Mesenchymal stem cell (in vitro differentiated cells and primary cell): Measurements from ENCODE around the gene NFE2L1.

Experiments
- DNase-seq: peaks from one replicate; pipeline ENCODE4 v3.0.0-alpha.2; 2013
- H2AFZ ChIP-seq: one replicate; pipeline ENCODE4 v1.6.1; 2013; ENCODE audit warnings: low read depth, mild to moderate bottlenecking, control low read depth, inconsistent platforms, low read length, moderate library complexity
- H2AK5ac ChIP-seq: 2 replicates; pipeline ENCODE4 v1.6.1; 2013; ENCODE audit warnings: low read length, moderate library complexity, mild to moderate bottlenecking, inconsistent platforms; ENCODE audit not compliant: severe bottlenecking
- H2BK120ac ChIP-seq: one replicate; pipeline ENCODE4 v1.6.1; 2013; ENCODE audit warnings: low read depth, mild to moderate bottlenecking, inconsistent platforms, low read length, moderate library complexity
- H2BK12ac ChIP-seq, 2 experiments: one replicate each; pipeline ENCODE4 v1.6.1; 2013; ENCODE audit warnings: inconsistent platforms in 2 of 2, low read length in 2 of 2, mild to moderate bottlenecking in 2 of 2, moderate library complexity in 2 of 2, control low read depth in 1 of 2
- H2BK15ac ChIP-seq: one replicate; pipeline ENCODE4 v1.6.1; 2013; ENCODE audit warnings: mild to moderate bottlenecking, low read depth, inconsistent platforms; ENCODE audit not compliant: poor library complexity, severe bottlenecking
- H2BK5ac ChIP-seq: 2 replicates; pipeline ENCODE4 v1.6.1; 2013; ENCODE audit warnings: low read depth, mild to moderate bottlenecking, low read length, control low read depth, inconsistent platforms; ENCODE audit not compliant: poor library complexity, severe bottlenecking
- H3K14ac ChIP-seq, 2 experiments: one replicate each; pipeline ENCODE4 v1.6.1; 2013; ENCODE audit warnings: inconsistent platforms in 2 of 2, low read length in 2 of 2, control low read depth in 1 of 2, mild to moderate bottlenecking in 1 of 2, moderate library complexity in 1 of 2
- H3K18ac ChIP-seq, 2 experiments: one replicate each; pipeline ENCODE4 v1.6.1; 2013; ENCODE audit warnings: inconsistent platforms in 2 of 2, low read length in 2 of 2, control low read depth in 1 of 2, low read depth in 1 of 2, mild to moderate bottlenecking in 1 of 2
- H3K23ac ChIP-seq, 2 experiments: one replicate each; pipeline ENCODE4 v1.6.1; 2013; ENCODE audit warnings: inconsistent platforms in 2 of 2, low read length in 2 of 2, mild to moderate bottlenecking in 2 of 2, moderate library complexity in 2 of 2, control low read depth in 1 of 2
- H3K27ac ChIP-seq: 2 replicates; pipeline ENCODE4 v1.5.1; 2013; ENCODE audit warnings: mild to moderate bottlenecking, moderate library complexity, low read length, control low read depth, inconsistent platforms; ENCODE audit not compliant: poor library complexity, severe bottlenecking
- H3K27me3 ChIP-seq, 2 experiments: 2 replicates each; pipeline versions ENCODE4 v1.6.1 to v1.7.0; 2013; ENCODE audit warnings: low read length in 2 of 2, mild to moderate bottlenecking in 2 of 2, moderate library complexity in 2 of 2, control low read depth in 1 of 2, inconsistent platforms in 1 of 2; ENCODE audit not compliant: control insufficient read depth in 1 of 2, insufficient read depth in 1 of 2
- H3K36me3 ChIP-seq, 2 experiments: 2 replicates each; pipeline versions ENCODE4 v1.6.1 to v1.7.0; 2013; ENCODE audit warnings: low read length in 2 of 2, control low read depth in 1 of 2, inconsistent platforms in 1 of 2, low read depth in 1 of 2, mild to moderate bottlenecking in 1 of 2; ENCODE audit not compliant: insufficient read depth in 2 of 2, control insufficient read depth in 1 of 2
- H3K4ac ChIP-seq, 2 experiments: one replicate each; pipeline ENCODE4 v1.6.1; 2013; ENCODE audit warnings: inconsistent platforms in 2 of 2, low read length in 2 of 2, mild to moderate bottlenecking in 2 of 2, moderate library complexity in 2 of 2, control low read depth in 1 of 2, low read depth in 1 of 2
- H3K4me1 ChIP-seq: 2 replicates; pipeline ENCODE4 v1.6.1; 2013; ENCODE audit warnings: low read depth, low read length, control low read depth; ENCODE audit not compliant: control insufficient read depth, insufficient read depth
- H3K4me2 ChIP-seq: 2 replicates; pipeline ENCODE4 v1.6.1; 2013; ENCODE audit warnings: low read length, mild to moderate bottlenecking, inconsistent platforms; ENCODE audit not compliant: poor library complexity, severe bottlenecking
- H3K4me3 ChIP-seq, 2 experiments: 2 replicates each; pipeline versions ENCODE4 v1.5.1 to v1.7.0; 2013; ENCODE audit warnings: low read length in 2 of 2, mild to moderate bottlenecking in 2 of 2, control low read depth in 1 of 2, low read depth in 1 of 2; ENCODE audit not compliant: insufficient read depth in 1 of 2
- H3K79me1 ChIP-seq: replicated peaks from 2 replicates; pipeline ENCODE4 v1.6.1; 2013; ENCODE audit warnings: mild to moderate bottlenecking, control low read depth, low read length, inconsistent platforms; ENCODE audit not compliant: poor library complexity, severe bottlenecking
- H3K9ac ChIP-seq: 2 replicates; pipeline ENCODE4 v1.7.0; 2013; ENCODE audit warnings: mild to moderate bottlenecking, low read length, moderate library complexity
- H3K9me3 ChIP-seq: 2 replicates; pipeline ENCODE4 v1.7.0; 2013; ENCODE audit warnings: mild to moderate bottlenecking, low read length; ENCODE audit not compliant: control insufficient read depth
- H4K8ac ChIP-seq: one replicate; pipeline ENCODE4 v1.6.1; 2013; ENCODE audit warnings: inconsistent platforms, mild to moderate bottlenecking, low read length, moderate library complexity
- H4K91ac ChIP-seq: one replicate; pipeline ENCODE4 v1.6.1; 2013; ENCODE audit warnings: mild to moderate bottlenecking, low read length, inconsistent platforms
- WGBS: methylation state at CpG from one replicate; pipeline ENCODE4 v1.1.7; 2013; ENCODE audit warnings: mixed read lengths; 5-methylcytosine and 5-hydroxymethylcytosine counted together

Gene NFE2L1

GRCh38 chr17:48052956-48053757 is 5.0 kb downstream of the NFE2L1 start:
- Histone ChIP-seq H3K9ac (peak overlapping the region; percentile 91), H4K91ac (no peak overlapping the region), H2BK5ac (no peak overlapping the region), H3K27me3 (no peaks in the 10 kb centered on the region), H2BK15ac (peak overlapping the region; percentile 53), H3K27ac (peak overlapping the region; percentile 78), H3K36me3 (peaks cover 55 to 58% of the 10 kb centered on the region in 2 experiments), H3K4me3 (peak overlapping the region in 1 of 2 experiments; percentile 84), H3K23ac (no peak overlapping the region), H2AFZ (no peak overlapping the region), H3K14ac (no peak overlapping the region), H2BK120ac (peak overlapping the region; percentile 29), H2BK12ac (peak overlapping the region; percentile 81 to 96), H2AK5ac (peak overlapping the region; percentile 28), H3K18ac (peak overlapping the region; percentile 8 to 92), H4K8ac (peak overlapping the region; percentile 40), H3K4ac (peak overlapping the region in 1 of 2 experiments; percentile 76), H3K79me1 (peaks cover 21% of the 10 kb centered on the region), H3K4me2 (peak overlapping the region; percentile 58), H3K4me1 (peaks cover 54% of the 10 kb centered on the region), H3K9me3 (no peaks in the 10 kb centered on the region)
- DNase-seq: peak; percentile 83
- WGBS: 51% methylated on average over 5 of the region's 5 CpGs

GRCh38 chr17:48053758-48054237 is 5.6 kb downstream of the NFE2L1 start:
- no peaks in the 10 kb centered on the region for H3K27me3 ChIP-seq
- no peak for DNase-seq
- H3K79me1 ChIP-seq: peaks cover 27% of the 10 kb centered on the region
- peak overlapping the region; percentile 28 for H2AK5ac ChIP-seq
- H2BK120ac ChIP-seq: peak overlapping the region; percentile 29
- H3K14ac ChIP-seq: peak overlapping the region in 1 of 2 experiments; percentile 76
- peak overlapping the region; percentile 0 to 84 for H3K4me3 ChIP-seq
- H2BK5ac ChIP-seq: no peak overlapping the region
- no peaks in the 10 kb centered on the region for H3K9me3 ChIP-seq
- H3K9ac ChIP-seq: peak overlapping the region; percentile 91
- no peak overlapping the region for H2AFZ ChIP-seq
- peak overlapping the region; percentile 51 for H4K8ac ChIP-seq
- peak overlapping the region in 1 of 2 experiments; percentile 78 for H3K23ac ChIP-seq
- peak overlapping the region; percentile 53 for H2BK15ac ChIP-seq
- H3K4ac ChIP-seq: peak overlapping the region; percentile 19 to 76
- H3K4me2 ChIP-seq: peak overlapping the region; percentile 58
- 55% methylated on average over 6 of the region's 6 CpGs for WGBS
- H3K4me1 ChIP-seq: peaks cover 55% of the 10 kb centered on the region
- H2BK12ac ChIP-seq: peak overlapping the region in 1 of 2 experiments; percentile 96
- peak overlapping the region; percentile 31 to 92 for H3K18ac ChIP-seq
- H4K91ac ChIP-seq: peak overlapping the region; percentile 2
- H3K27ac ChIP-seq: peak overlapping the region; percentile 78
- H3K36me3 ChIP-seq: peaks cover 62 to 65% of the 10 kb centered on the region in 2 experiments

- WGBS: 21% methylated on average over 34 of the region's 34 CpGs
- peak overlapping the region; percentile 78 for H3K27ac ChIP-seq
Measured at GRCh38 chr17:48054238-48055185, 6.4 kb downstream of the NFE2L1 start.

More at GRCh38 chr17:48054238-48055185, 6.4 kb downstream of the NFE2L1 start:
- Histone ChIP-seq H2BK15ac (peak overlapping the region; percentile 33), H3K14ac (no peak overlapping the region), H3K9ac (peak overlapping the region; percentile 91), H3K9me3 (no peaks in the 10 kb centered on the region), H3K4ac (peak overlapping the region; percentile 37 to 59), H2BK12ac (peak overlapping the region in 1 of 2 experiments; percentile 96), H2BK5ac (no peak overlapping the region), H2BK120ac (peak overlapping the region; percentile 67), H3K4me3 (peak overlapping the region; percentile 40 to 84), H3K4me1 (peaks cover 56% of the 10 kb centered on the region), H2AK5ac (no peak overlapping the region), H3K18ac (peak overlapping the region; percentile 40 to 92), H3K36me3 (peaks cover 69 to 72% of the 10 kb centered on the region in 2 experiments), H4K91ac (peak overlapping the region; percentile 63), H3K79me1 (peaks cover 33% of the 10 kb centered on the region), H3K4me2 (peak overlapping the region; percentile 58), H3K23ac (peak overlapping the region in 1 of 2 experiments; percentile 41), H2AFZ (no peak overlapping the region), H3K27me3 (no peaks in the 10 kb centered on the region), H4K8ac (peak overlapping the region; percentile 51)
- DNase-seq: peak; percentile 93
